HCT116 (cell line): ENCODE data around the gene TIAM1.

Experiments used
- ATF3 ChIP-seq: IDR thresholded peaks from 2 replicates; pipeline ENCODE4 v1.6.1; 2012
- CBX3 ChIP-seq: IDR thresholded peaks from 2 replicates; pipeline ENCODE4 v1.6.1; 2012; ENCODE audit warnings: low read depth
- CEBPB ChIP-seq: IDR thresholded peaks from 2 replicates; pipeline ENCODE4 v1.6.1; 2012; ENCODE audit warnings: low read depth
- EZH2 ChIP-seq: fragments of 200-600 bp; sonication (generic); IDR thresholded peaks from 2 replicates; pipeline ENCODE4 v1.6.1; 2017; ENCODE audit warnings: antibody characterized with exemption, mixed run types
- POLR2A ChIP-seq: IDR thresholded peaks from 2 replicates; pipeline ENCODE4 v1.7.0; 2011; ENCODE audit warnings: borderline replicate concordance; ENCODE audit not compliant: insufficient read depth, insufficient read length; ENCODE audit errors: extremely low read depth
- POLR2AphosphoS5 ChIP-seq: IDR thresholded peaks from 2 replicates; pipeline ENCODE4 v1.6.1; 2011; ENCODE audit warnings: mild to moderate bottlenecking, low read depth, low read length, moderate library complexity
- RAD21 ChIP-seq: IDR thresholded peaks from 2 replicates; pipeline ENCODE4 v1.6.1; 2012; ENCODE audit warnings: low read depth, mild to moderate bottlenecking
- REST ChIP-seq: IDR thresholded peaks from 2 replicates; pipeline ENCODE4 v1.6.1; 2012; ENCODE audit warnings: low read depth
- YY1 ChIP-seq: IDR thresholded peaks from 2 replicates; pipeline ENCODE4 v1.6.1; 2011; ENCODE audit warnings: low read length, low read depth, moderate library complexity, mild to moderate bottlenecking; ENCODE audit not compliant: insufficient replicate concordance; ENCODE audit errors: extremely low read depth
- TF ChIP-seq, protein P1 (sequence below), 3 experiments: fragments of 200-600 bp in 1 of 3; sonication (generic) in 1 of 3; IDR thresholded peaks in 2 of 3; conservative IDR thresholded peaks in 1 of 3; 2 replicates each; pipeline ENCODE4 v1.5.1; 2012 to 2017; ENCODE audit warnings: low read depth in 2 of 3, low read length in 2 of 3, antibody characterized with exemption in 1 of 3, borderline replicate concordance in 1 of 3, control low read depth in 1 of 3, mild to moderate bottlenecking in 1 of 3, mixed read lengths in 1 of 3, mixed run types in 1 of 3, moderate library complexity in 1 of 3; ENCODE audit not compliant: insufficient read depth in 1 of 3

- TF ChIP-seq, protein P1, sequence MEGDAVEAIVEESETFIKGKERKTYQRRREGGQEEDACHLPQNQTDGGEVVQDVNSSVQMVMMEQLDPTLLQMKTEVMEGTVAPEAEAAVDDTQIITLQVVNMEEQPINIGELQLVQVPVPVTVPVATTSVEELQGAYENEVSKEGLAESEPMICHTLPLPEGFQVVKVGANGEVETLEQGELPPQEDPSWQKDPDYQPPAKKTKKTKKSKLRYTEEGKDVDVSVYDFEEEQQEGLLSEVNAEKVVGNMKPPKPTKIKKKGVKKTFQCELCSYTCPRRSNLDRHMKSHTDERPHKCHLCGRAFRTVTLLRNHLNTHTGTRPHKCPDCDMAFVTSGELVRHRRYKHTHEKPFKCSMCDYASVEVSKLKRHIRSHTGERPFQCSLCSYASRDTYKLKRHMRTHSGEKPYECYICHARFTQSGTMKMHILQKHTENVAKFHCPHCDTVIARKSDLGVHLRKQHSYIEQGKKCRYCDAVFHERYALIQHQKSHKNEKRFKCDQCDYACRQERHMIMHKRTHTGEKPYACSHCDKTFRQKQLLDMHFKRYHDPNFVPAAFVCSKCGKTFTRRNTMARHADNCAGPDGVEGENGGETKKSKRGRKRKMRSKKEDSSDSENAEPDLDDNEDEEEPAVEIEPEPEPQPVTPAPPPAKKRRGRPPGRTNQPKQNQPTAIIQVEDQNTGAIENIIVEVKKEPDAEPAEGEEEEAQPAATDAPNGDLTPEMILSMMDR (IDR thresholded peaks at IDR 0.05 in 2 of 3, conservative IDR thresholded peaks at IDR 0.05 in 1 of 3; ENCODE audit: borderline replicate concordance in 1 of 3, insufficient read depth in 1 of 3, low read depth in 2 of 3, low read length in 2 of 3): no peak
- TF ChIP-seq EZH2: no peak
- TF ChIP-seq POLR2AphosphoS5: no peak
- no peak for TF ChIP-seq CBX3
- no peak for TF ChIP-seq POLR2A
- TF ChIP-seq RAD21: no peak
- no peak for TF ChIP-seq CEBPB
- no peak for TF ChIP-seq ATF3
- TF ChIP-seq YY1: no peak
- TF ChIP-seq REST: no peak
Observed at GRCh38 chr21:31387560-31388186, 43.6 kb upstream of the TIAM1 start.
